Endodermal cell (in vitro differentiated cells): ENCODE results near the gene IL36B. TPM values are rescaled to one million over a fixed set of nuclear protein-coding genes. Genes with fewer than 3 reads are reported as not detected.

Experiments used
- DNase-seq: peaks from one replicate; pipeline ENCODE4 v3.0.0-alpha.2; 2017
- H3K27ac ChIP-seq: 2 replicates; pipeline ENCODE4 v1.5.1; 2013; ENCODE audit warnings: mild to moderate bottlenecking, low read depth, low read length, moderate library complexity
- H3K27me3 ChIP-seq: 2 replicates; pipeline ENCODE4 v1.6.1; 2013; ENCODE audit warnings: mild to moderate bottlenecking, low read length, moderate library complexity; ENCODE audit not compliant: insufficient read depth, control insufficient read depth, poor library complexity, severe bottlenecking
- H3K36me3 ChIP-seq: 2 replicates; pipeline ENCODE4 v1.7.0; 2013; ENCODE audit warnings: mild to moderate bottlenecking, low read length, moderate library complexity; ENCODE audit not compliant: control insufficient read depth, insufficient read depth
- H3K4me1 ChIP-seq: one replicate; pipeline ENCODE4 v1.7.0; 2013; ENCODE audit warnings: low read length; ENCODE audit not compliant: control insufficient read depth, insufficient read depth
- H3K4me3 ChIP-seq: 2 replicates; pipeline ENCODE4 v1.5.1; 2013; ENCODE audit warnings: mild to moderate bottlenecking, low read length, moderate library complexity
- H3K9ac ChIP-seq: 2 replicates; pipeline ENCODE4 v1.6.1; 2013; ENCODE audit warnings: mild to moderate bottlenecking, low read length, moderate library complexity; ENCODE audit not compliant: poor library complexity, severe bottlenecking; ENCODE audit errors: extremely low read depth
- H3K9me3 ChIP-seq: 2 replicates; pipeline ENCODE4 v1.6.1; 2013; ENCODE audit warnings: mild to moderate bottlenecking, low read length, moderate library complexity; ENCODE audit not compliant: control insufficient read depth
- H3K27ac Mint-ChIP-seq: 2 replicates; pipeline ENCODE4 v1.8.0; 2020; ENCODE audit warnings: mixed read lengths
- H3K27me3 Mint-ChIP-seq: 2 replicates; pipeline ENCODE4 v1.8.0; 2021; ENCODE audit warnings: mild to moderate bottlenecking, mixed read lengths; ENCODE audit not compliant: insufficient read depth
- H3K36me3 Mint-ChIP-seq: 2 replicates; pipeline ENCODE4 v1.8.0; 2020; ENCODE audit warnings: low read depth, mixed read lengths
- H3K4me1 Mint-ChIP-seq: 2 replicates; pipeline ENCODE4 v1.8.0; 2020; ENCODE audit warnings: mixed read lengths
- H3K4me3 Mint-ChIP-seq: 2 replicates; pipeline ENCODE4 v1.8.0; 2020; ENCODE audit warnings: mild to moderate bottlenecking, moderate library complexity, mixed read lengths
- H3K9me3 Mint-ChIP-seq: 2 replicates; pipeline ENCODE4 v1.8.0; 2020; ENCODE audit warnings: mild to moderate bottlenecking, mixed read lengths
- WGBS, 2 experiments: methylation state at CpG; one replicate each; pipeline versions ENCODE4 v1.1.5 to v1.1.7; 2013; ENCODE audit warnings: missing lambda C conversion rate in 2 of 2, mixed read lengths in 1 of 2; ENCODE audit not compliant: insufficient coverage in 1 of 2, insufficient read length in 1 of 2; 5-methylcytosine and 5-hydroxymethylcytosine counted together
- total RNA-seq, 2 donors: library from RNA; stranded (reverse); fragmentation: NEBNext Ultra II Directional in 1 of 2; extraction: Animal tissue kit (Norgen Biotek cat#: 25700) in 1 of 2; gene quantifications; 2 replicates in 1 of 2; 3 replicates in 1 of 2; pipeline ENCODE4 v1.2.1, GENCODE V29; 2021
- TF ChIP-seq, protein P1 (sequence below): fragments of 200-600 bp; sonication (generic); conservative IDR thresholded peaks from 2 replicates; pipeline ENCODE4 v1.5.0; 2021; ENCODE audit warnings: antibody characterized with exemption, mild to moderate bottlenecking

Gene IL36B
- total RNA-seq, 2 donors from 2014 or later = not detected

GRCh38 chr2:113073325-113073834 is 20.7 kb upstream of the IL36B start:
- Mint-ChIP-seq H3K36me3 (no peaks in the 10 kb centered on the region), H3K27me3 (peaks cover 29% of the 10 kb centered on the region), H3K4me3 (no peak overlapping the region), H3K9me3 (no peaks in the 10 kb centered on the region), H3K27ac (no peak overlapping the region), H3K4me1 (peaks cover 6% of the 10 kb centered on the region)
- Histone ChIP-seq H3K27me3 (no peaks in the 10 kb centered on the region), H3K4me3 (no peak overlapping the region), H3K27ac (no peak overlapping the region), H3K9ac (no peak overlapping the region), H3K9me3 (no peaks in the 10 kb centered on the region), H3K4me1 (peaks cover 1% of the 10 kb centered on the region), H3K36me3 (no peaks in the 10 kb centered on the region)
- 93% methylated on average over 3 of the region's 3 CpGs; no CpG with 5 or more reads in 1 of the 2 experiments for WGBS, 2 experiments
- DNase-seq = no peak
- TF ChIP-seq, protein P1, sequence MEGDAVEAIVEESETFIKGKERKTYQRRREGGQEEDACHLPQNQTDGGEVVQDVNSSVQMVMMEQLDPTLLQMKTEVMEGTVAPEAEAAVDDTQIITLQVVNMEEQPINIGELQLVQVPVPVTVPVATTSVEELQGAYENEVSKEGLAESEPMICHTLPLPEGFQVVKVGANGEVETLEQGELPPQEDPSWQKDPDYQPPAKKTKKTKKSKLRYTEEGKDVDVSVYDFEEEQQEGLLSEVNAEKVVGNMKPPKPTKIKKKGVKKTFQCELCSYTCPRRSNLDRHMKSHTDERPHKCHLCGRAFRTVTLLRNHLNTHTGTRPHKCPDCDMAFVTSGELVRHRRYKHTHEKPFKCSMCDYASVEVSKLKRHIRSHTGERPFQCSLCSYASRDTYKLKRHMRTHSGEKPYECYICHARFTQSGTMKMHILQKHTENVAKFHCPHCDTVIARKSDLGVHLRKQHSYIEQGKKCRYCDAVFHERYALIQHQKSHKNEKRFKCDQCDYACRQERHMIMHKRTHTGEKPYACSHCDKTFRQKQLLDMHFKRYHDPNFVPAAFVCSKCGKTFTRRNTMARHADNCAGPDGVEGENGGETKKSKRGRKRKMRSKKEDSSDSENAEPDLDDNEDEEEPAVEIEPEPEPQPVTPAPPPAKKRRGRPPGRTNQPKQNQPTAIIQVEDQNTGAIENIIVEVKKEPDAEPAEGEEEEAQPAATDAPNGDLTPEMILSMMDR = no peak

DNA sequence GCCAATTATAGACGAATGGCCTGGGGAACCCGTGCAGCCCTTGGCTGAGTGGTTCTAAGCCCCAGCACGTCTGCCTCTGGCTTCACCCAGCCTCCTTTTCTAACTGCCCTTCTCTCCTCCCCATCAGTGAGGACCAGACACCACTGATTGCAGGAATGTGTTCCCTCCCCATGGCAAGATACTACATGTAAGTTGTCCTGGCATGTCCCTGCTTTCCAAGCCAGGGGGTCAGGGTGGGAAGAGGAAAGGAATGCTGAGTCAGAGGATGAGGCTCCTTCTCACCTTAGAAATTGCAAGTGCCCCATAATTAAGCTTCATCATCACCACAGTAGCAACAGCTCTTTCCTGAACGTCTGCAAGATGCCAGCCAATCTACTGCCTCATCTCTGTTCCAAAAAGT is 19.9 kb upstream of the IL36B start:
- H3K9ac ChIP-seq = no peak overlapping the region
- no peak overlapping the region for H3K27ac ChIP-seq
- H3K9me3 Mint-ChIP-seq = no peaks in the 10 kb centered on the region
- H3K9me3 ChIP-seq = no peaks in the 10 kb centered on the region
- H3K4me3 ChIP-seq = no peak overlapping the region
- H3K4me3 Mint-ChIP-seq = no peak overlapping the region
- TF ChIP-seq, protein P1 = no peak
- H3K36me3 ChIP-seq = no peaks in the 10 kb centered on the region
- DNase-seq = no peak
- H3K36me3 Mint-ChIP-seq = no peaks in the 10 kb centered on the region
- peaks cover 3% of the 10 kb centered on the region for H3K4me1 ChIP-seq
- WGBS, 2 experiments = 67 to 81% methylated on average over 3 to 4 of the region's 4 CpGs
- peaks cover 26% of the 10 kb centered on the region for H3K27me3 Mint-ChIP-seq
- no peak overlapping the region for H3K27ac Mint-ChIP-seq
- H3K4me1 Mint-ChIP-seq = peaks cover 6% of the 10 kb centered on the region
- no peaks in the 10 kb centered on the region for H3K27me3 ChIP-seq

- Mint-ChIP-seq H3K27ac (no peak overlapping the region), H3K36me3 (no peaks in the 10 kb centered on the region), H3K4me1 (peaks cover 6% of the 10 kb centered on the region), H3K27me3 (peaks cover 23% of the 10 kb centered on the region), H3K9me3 (no peaks in the 10 kb centered on the region), H3K4me3 (no peak overlapping the region)
- Histone ChIP-seq H3K9ac (no peak overlapping the region), H3K4me3 (no peak overlapping the region), H3K36me3 (no peaks in the 10 kb centered on the region), H3K27me3 (no peaks in the 10 kb centered on the region), H3K4me1 (peaks cover 6% of the 10 kb centered on the region), H3K9me3 (peaks cover 1% of the 10 kb centered on the region), H3K27ac (no peak overlapping the region)
- no peak for DNase-seq
- WGBS, 2 experiments = 97% methylated on average over 1 of the region's 1 CpG; no CpG with 5 or more reads in 1 of the 2 experiments
- TF ChIP-seq, protein P1 = no peak
These were observed 17.9 kb upstream of the IL36B start for GRCh38 chr2:113070606-113070975.
